Upper lobe of left lung (tissue), 4 donors: ENCODE data around the gene PDE4D.

Source experiments
- EP300 ChIP-seq, 4 donors: sonication (generic); formaldehyde crosslinking; IDR thresholded peaks; one replicate each; pipeline ENCODE4 v1.5.1; 2017; ENCODE audit warnings: antibody characterized with exemption in 4 of 4, control low read depth in 2 of 4
- POLR2AphosphoS5 ChIP-seq, 2 donors: sonication (generic); formaldehyde crosslinking; IDR thresholded peaks; one replicate each; pipeline ENCODE4 v1.5.1; 2017; ENCODE audit warnings: antibody characterized with exemption in 2 of 2
- TF ChIP-seq, protein P1 (sequence below), 6 experiments: fragments of 450-650 bp in 4 of 6; fragments of 200-600 bp in 2 of 6; sonication (generic) in 2 of 6; IDR thresholded peaks; one replicate each; pipeline ENCODE4 v1.5.1; 2016 to 2019; ENCODE audit warnings: antibody characterized with exemption in 6 of 6

DNA sequence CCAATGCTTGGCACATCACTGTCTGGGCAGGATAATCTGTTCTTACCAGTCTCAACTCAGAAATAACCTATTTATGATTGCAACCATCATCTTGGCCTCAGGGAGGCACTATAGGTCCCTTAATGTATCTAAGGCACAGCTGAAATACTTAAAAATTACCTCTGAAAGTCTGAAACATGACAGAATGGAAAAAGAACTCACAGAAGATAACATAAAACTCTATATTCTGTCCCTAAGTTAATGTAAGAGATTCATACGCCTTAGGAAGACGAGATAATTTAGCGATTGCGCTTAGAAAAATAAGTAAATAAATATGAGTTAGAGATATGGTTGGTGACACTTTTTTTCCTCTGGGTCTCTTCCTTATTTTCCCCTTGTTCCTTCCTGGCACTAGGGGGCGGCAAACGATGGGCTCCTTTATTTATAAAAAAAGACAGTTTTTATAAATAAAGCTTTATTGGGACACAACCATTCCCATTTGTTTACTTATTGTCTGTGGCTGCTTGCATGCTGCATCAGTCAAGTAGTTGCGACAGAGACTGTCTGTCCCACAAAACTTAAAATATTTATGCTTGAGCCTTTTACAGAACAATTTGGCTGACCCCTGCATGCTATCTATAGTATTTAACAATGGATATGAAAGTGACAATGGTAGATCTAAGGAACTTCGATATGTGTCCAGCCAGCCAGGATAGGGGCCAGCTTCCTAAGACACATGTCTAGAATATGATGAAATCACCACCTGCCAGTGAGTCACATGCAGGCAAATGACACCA, 79.6 kb downstream of the PDE4D start:
- TF ChIP-seq POLR2AphosphoS5 (IDR thresholded peaks at IDR 0.05): no peak
- TF ChIP-seq, protein P1, sequence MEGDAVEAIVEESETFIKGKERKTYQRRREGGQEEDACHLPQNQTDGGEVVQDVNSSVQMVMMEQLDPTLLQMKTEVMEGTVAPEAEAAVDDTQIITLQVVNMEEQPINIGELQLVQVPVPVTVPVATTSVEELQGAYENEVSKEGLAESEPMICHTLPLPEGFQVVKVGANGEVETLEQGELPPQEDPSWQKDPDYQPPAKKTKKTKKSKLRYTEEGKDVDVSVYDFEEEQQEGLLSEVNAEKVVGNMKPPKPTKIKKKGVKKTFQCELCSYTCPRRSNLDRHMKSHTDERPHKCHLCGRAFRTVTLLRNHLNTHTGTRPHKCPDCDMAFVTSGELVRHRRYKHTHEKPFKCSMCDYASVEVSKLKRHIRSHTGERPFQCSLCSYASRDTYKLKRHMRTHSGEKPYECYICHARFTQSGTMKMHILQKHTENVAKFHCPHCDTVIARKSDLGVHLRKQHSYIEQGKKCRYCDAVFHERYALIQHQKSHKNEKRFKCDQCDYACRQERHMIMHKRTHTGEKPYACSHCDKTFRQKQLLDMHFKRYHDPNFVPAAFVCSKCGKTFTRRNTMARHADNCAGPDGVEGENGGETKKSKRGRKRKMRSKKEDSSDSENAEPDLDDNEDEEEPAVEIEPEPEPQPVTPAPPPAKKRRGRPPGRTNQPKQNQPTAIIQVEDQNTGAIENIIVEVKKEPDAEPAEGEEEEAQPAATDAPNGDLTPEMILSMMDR (IDR thresholded peaks at IDR 0.05): peak in 5 of 6 experiments; percentile 26 to 58 (median 46)
- no peak for TF ChIP-seq EP300 (IDR thresholded peaks at IDR 0.05)
